ENCODE measurements around the gene PACRG. TPM values are rescaled to one million over a fixed set of nuclear protein-coding genes. Genes with fewer than 3 reads are reported as not detected.

PACRG gene
- polyA plus RNA-seq, 1 donor (not counting 4 experiments of a cell fraction or from before 2014, with no cell fraction given) = 0.31 TPM

DNA sequence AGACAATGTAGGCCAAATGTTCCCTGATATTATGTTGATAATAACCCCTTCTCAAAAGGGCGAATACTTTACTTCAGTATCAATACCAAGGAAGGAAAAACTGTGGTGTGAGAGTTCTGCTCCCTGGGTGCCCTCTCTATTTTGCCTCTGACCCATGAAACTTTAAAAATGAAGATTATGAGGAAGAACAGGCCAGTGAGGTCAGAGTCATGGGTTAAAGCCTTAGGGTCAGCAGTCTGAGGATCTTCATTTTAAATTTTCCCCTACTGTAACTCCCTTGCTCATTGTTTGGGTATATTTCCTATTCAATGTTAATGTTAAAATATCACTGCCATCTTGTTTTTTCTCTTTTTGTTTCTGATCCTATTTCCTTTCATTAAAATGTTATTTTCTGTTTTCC is 48.1 kb upstream of the PACRG start:
- Histone ChIP-seq H3K36me3 (ENCODE audit: control insufficient read depth in 2 of 2, extremely low read depth in 1 of 2, insufficient read depth in 2 of 2, low read length in 2 of 2) (no peaks in the 10 kb centered on the region), H3K79me2 (ENCODE audit: control insufficient read depth, insufficient read depth, low read length) (no peaks in the 10 kb centered on the region), H3K27me3 (ENCODE audit: control insufficient read depth, extremely low read depth, insufficient read depth, low read length) (no peaks in the 10 kb centered on the region), H3K9ac (ENCODE audit: control insufficient read depth, extremely low read depth, insufficient read depth, low read length) (no peak overlapping the region), H3K4me3 (ENCODE audit: control insufficient read depth in 2 of 3, extremely low read depth in 1 of 3, insufficient read depth in 2 of 3, low read depth in 1 of 3, low read length in 3 of 3) (no peak overlapping the region), H3K9me1 (ENCODE audit: control insufficient read depth, extremely low read depth, insufficient read depth, low read length) (no peaks in the 10 kb centered on the region), H3K4me1 (ENCODE audit: control insufficient read depth, extremely low read depth, insufficient read depth, low read length) (no peaks in the 10 kb centered on the region), H3K4me2 (ENCODE audit: control insufficient read depth, extremely low read depth, insufficient read depth, low read depth, low read length) (no peak overlapping the region), H3K9me3 (ENCODE audit: control insufficient read depth, low read depth, low read length) (no peaks in the 10 kb centered on the region), H3K27ac (ENCODE audit: control insufficient read depth, insufficient read depth, low read length) (no peak overlapping the region), H4K20me1 (ENCODE audit: control insufficient read depth, extremely low read depth, insufficient read depth, low read length) (no peaks in the 10 kb centered on the region), H2AFZ (ENCODE audit: control insufficient read depth, low read length) (no peak overlapping the region)
- dilution Hi-C loops (cut with MboI; ENCODE audit: extremely low pct_ligation_motif_present, low sequenced_read_pairs) = no loop called here
- DNase-seq (ENCODE audit: low read depth, low spot score) = no peak
- TF ChIP-seq, protein P1, sequence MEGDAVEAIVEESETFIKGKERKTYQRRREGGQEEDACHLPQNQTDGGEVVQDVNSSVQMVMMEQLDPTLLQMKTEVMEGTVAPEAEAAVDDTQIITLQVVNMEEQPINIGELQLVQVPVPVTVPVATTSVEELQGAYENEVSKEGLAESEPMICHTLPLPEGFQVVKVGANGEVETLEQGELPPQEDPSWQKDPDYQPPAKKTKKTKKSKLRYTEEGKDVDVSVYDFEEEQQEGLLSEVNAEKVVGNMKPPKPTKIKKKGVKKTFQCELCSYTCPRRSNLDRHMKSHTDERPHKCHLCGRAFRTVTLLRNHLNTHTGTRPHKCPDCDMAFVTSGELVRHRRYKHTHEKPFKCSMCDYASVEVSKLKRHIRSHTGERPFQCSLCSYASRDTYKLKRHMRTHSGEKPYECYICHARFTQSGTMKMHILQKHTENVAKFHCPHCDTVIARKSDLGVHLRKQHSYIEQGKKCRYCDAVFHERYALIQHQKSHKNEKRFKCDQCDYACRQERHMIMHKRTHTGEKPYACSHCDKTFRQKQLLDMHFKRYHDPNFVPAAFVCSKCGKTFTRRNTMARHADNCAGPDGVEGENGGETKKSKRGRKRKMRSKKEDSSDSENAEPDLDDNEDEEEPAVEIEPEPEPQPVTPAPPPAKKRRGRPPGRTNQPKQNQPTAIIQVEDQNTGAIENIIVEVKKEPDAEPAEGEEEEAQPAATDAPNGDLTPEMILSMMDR (optimal IDR thresholded peaks at IDR 0.05 in 1 of 3, IDR thresholded peaks at IDR 0.05 in 1 of 3, conservative IDR thresholded peaks at IDR 0.05 in 1 of 3; ENCODE audit: extremely low read depth in 1 of 3, insufficient read depth in 2 of 3, low read length in 3 of 3) = no peak
- TF ChIP-seq EZH2 (IDR thresholded peaks at IDR 0.05; ENCODE audit: low read length) = no peak
- FAIRE-seq = no peak

DNA sequence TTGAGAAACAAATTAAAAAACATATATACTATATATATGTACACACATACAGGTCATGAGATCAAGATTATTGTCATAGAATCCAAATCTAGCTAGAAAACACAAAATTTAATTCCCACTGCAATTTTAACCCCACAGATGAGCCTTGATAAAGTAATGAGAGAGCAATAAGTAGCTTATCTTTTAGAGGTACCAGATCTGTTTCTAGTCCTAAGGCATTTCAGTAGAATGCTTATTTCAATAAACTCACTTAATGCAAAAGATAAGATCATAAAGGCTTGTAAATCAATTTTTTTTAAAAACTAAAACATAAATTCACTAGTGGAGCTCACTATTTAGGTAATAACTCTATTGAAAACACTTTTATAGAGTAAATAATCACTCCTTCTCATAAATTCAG is 47.4 kb upstream of the PACRG start:
- H3K9me3 ChIP-seq (ENCODE audit: control insufficient read depth, low read depth, low read length) = no peaks in the 10 kb centered on the region
- DNase-seq (ENCODE audit: low read depth, low spot score) (no peak), FAIRE-seq (no peak)
- H3K4me2 ChIP-seq (ENCODE audit: control insufficient read depth, extremely low read depth, insufficient read depth, low read depth, low read length) = no peak overlapping the region
- no peak overlapping the region for H3K9ac ChIP-seq (ENCODE audit: control insufficient read depth, extremely low read depth, insufficient read depth, low read length)
- no peaks in the 10 kb centered on the region for H4K20me1 ChIP-seq (ENCODE audit: control insufficient read depth, extremely low read depth, insufficient read depth, low read length)
- H3K9me1 ChIP-seq (ENCODE audit: control insufficient read depth, extremely low read depth, insufficient read depth, low read length) = no peaks in the 10 kb centered on the region
- no peaks in the 10 kb centered on the region for H3K36me3 ChIP-seq (ENCODE audit: control insufficient read depth in 2 of 2, extremely low read depth in 1 of 2, insufficient read depth in 2 of 2, low read length in 2 of 2)
- H3K27ac ChIP-seq (ENCODE audit: control insufficient read depth, insufficient read depth, low read length) = no peak overlapping the region
- no peaks in the 10 kb centered on the region for H3K4me1 ChIP-seq (ENCODE audit: control insufficient read depth, extremely low read depth, insufficient read depth, low read length)
- no peak for TF ChIP-seq EZH2 (IDR thresholded peaks at IDR 0.05; ENCODE audit: low read length)
- H2AFZ ChIP-seq (ENCODE audit: control insufficient read depth, low read length) = no peak overlapping the region
- H3K79me2 ChIP-seq (ENCODE audit: control insufficient read depth, insufficient read depth, low read length) = no peaks in the 10 kb centered on the region
- no peak overlapping the region for H3K4me3 ChIP-seq (ENCODE audit: control insufficient read depth in 2 of 3, extremely low read depth in 1 of 3, insufficient read depth in 2 of 3, low read depth in 1 of 3, low read length in 3 of 3)
- dilution Hi-C loops (cut with MboI; ENCODE audit: extremely low pct_ligation_motif_present, low sequenced_read_pairs) = no loop called here
- H3K27me3 ChIP-seq (ENCODE audit: control insufficient read depth, extremely low read depth, insufficient read depth, low read length) = no peaks in the 10 kb centered on the region

DNA sequence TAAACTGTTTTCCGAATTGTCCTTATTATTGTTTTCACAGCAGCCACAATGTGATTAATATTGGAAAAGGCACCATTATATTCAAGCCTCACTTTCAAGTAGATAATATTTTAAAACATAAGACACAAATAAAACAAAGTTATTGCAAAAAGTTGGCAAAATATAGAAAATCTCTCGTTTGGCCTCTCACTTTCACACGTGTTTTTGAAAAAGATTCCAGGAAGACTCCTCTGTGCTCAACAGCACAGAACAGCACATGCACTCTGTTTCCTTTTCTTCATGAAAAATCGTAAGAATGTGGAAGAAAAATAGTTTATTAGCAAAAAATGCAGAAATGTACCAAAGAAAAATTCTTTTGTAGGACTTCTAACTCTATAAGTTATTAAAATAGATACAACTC is 46.9 kb upstream of the PACRG start:
- no peak for DNase-seq (ENCODE audit: low read depth, low spot score)
- Histone ChIP-seq H2AFZ (ENCODE audit: control insufficient read depth, low read length) (no peak overlapping the region), H3K27ac (ENCODE audit: control insufficient read depth, insufficient read depth, low read length) (no peak overlapping the region), H3K36me3 (ENCODE audit: control insufficient read depth in 2 of 2, extremely low read depth in 1 of 2, insufficient read depth in 2 of 2, low read length in 2 of 2) (no peaks in the 10 kb centered on the region), H3K9ac (ENCODE audit: control insufficient read depth, extremely low read depth, insufficient read depth, low read length) (no peak overlapping the region), H3K4me3 (ENCODE audit: control insufficient read depth in 2 of 3, extremely low read depth in 1 of 3, insufficient read depth in 2 of 3, low read depth in 1 of 3, low read length in 3 of 3) (no peak overlapping the region), H3K4me1 (ENCODE audit: control insufficient read depth, extremely low read depth, insufficient read depth, low read length) (no peaks in the 10 kb centered on the region), H4K20me1 (ENCODE audit: control insufficient read depth, extremely low read depth, insufficient read depth, low read length) (no peaks in the 10 kb centered on the region), H3K79me2 (ENCODE audit: control insufficient read depth, insufficient read depth, low read length) (no peaks in the 10 kb centered on the region), H3K27me3 (ENCODE audit: control insufficient read depth, extremely low read depth, insufficient read depth, low read length) (no peaks in the 10 kb centered on the region), H3K9me1 (ENCODE audit: control insufficient read depth, extremely low read depth, insufficient read depth, low read length) (no peaks in the 10 kb centered on the region), H3K4me2 (ENCODE audit: control insufficient read depth, extremely low read depth, insufficient read depth, low read depth, low read length) (no peak overlapping the region), H3K9me3 (ENCODE audit: control insufficient read depth, low read depth, low read length) (no peaks in the 10 kb centered on the region)
- no peak for FAIRE-seq
- TF ChIP-seq EZH2 (IDR thresholded peaks at IDR 0.05; ENCODE audit: low read length) = no peak
- TF ChIP-seq, protein P1 (optimal IDR thresholded peaks at IDR 0.05 in 1 of 3, IDR thresholded peaks at IDR 0.05 in 1 of 3, conservative IDR thresholded peaks at IDR 0.05 in 1 of 3; ENCODE audit: extremely low read depth in 1 of 3, insufficient read depth in 2 of 3, low read length in 3 of 3) = no peak
- dilution Hi-C loops (cut with MboI; ENCODE audit: extremely low pct_ligation_motif_present, low sequenced_read_pairs) = no loop called here
